ENCODE data around the gene RDH13. TPM values are rescaled to one million over a fixed set of nuclear protein-coding genes. Genes with fewer than 3 reads are reported as not detected.

Gene RDH13
- total and polyA plus RNA-seq, 4 donors = 8.9 to 11.7 (median 9.5) TPM

GRCh38 chr19:55078996-55079395 is 16.0 kb upstream of the RDH13 start:
- Histone ChIP-seq H3K4me3 (ENCODE audit: low read depth in 1 of 3, low read length in 3 of 3) (no peak overlapping the region), H3K4me1 (ENCODE audit: control insufficient read depth in 4 of 4, insufficient read depth in 4 of 4, low read length in 3 of 4) (peaks cover 5 to 13% (median 10%) of the 10 kb centered on the region in 4 donors), H3K27me3 (ENCODE audit: control insufficient read depth in 4 of 4, insufficient read depth in 4 of 4, low read length in 3 of 4) (peaks cover 0 to 10% (median 3%) of the 10 kb centered on the region in 4 donors), H3K9ac (ENCODE audit: low read depth in 1 of 2, low read length in 2 of 2) (no peak overlapping the region), H3K27ac (ENCODE audit: low read depth in 1 of 2, low read length in 2 of 2) (no peak overlapping the region), H3K9me3 (ENCODE audit: control insufficient read depth in 4 of 4, low read length in 3 of 4) (no peaks in the 10 kb centered on the region), H3K36me3 (ENCODE audit: control insufficient read depth in 4 of 4, insufficient read depth in 3 of 4, low read depth in 1 of 4, low read length in 3 of 4) (no peaks in the 10 kb centered on the region)
- 85% methylated on average over 5 of the region's 5 CpGs for WGBS
- TF ChIP-seq FOXA2 (IDR thresholded peaks at IDR 0.05) (no peak), TAF1 (conservative IDR thresholded peaks at IDR 0.05) (no peak), SP1 (IDR thresholded peaks at IDR 0.05) (no peak), GABPA (IDR thresholded peaks at IDR 0.05 in 1 of 2, conservative IDR thresholded peaks at IDR 0.05 in 1 of 2) (no peak), HNF4G (IDR thresholded peaks at IDR 0.05) (no peak), FOXA1 (IDR thresholded peaks at IDR 0.05) (no peak), ATF3 (IDR thresholded peaks at IDR 0.05) (no peak), ZBTB33 (IDR thresholded peaks at IDR 0.05) (no peak), JUND (IDR thresholded peaks at IDR 0.05) (no peak), RAD21 (IDR thresholded peaks at IDR 0.05) (no peak), EGR1 (IDR thresholded peaks at IDR 0.05; ENCODE audit: low read depth in 2 of 2) (no peak), RXRA (IDR thresholded peaks at IDR 0.05) (no peak), YY1 (IDR thresholded peaks at IDR 0.05) (no peak), MAX (IDR thresholded peaks at IDR 0.05) (no peak), CTCF (IDR thresholded peaks at IDR 0.05; ENCODE audit: low read depth, low read length, missing input control) (no peak), REST (IDR thresholded peaks at IDR 0.05) (no peak), NR2F2 (IDR thresholded peaks at IDR 0.05) (no peak), HNF4A (conservative IDR thresholded peaks at IDR 0.05) (no peak)
- DNase-seq (ENCODE audit: low spot score) = no peak
